Middle frontal gyrus (tissue), 1 donor: ENCODE data around the gene FBXO24.
"Not testable (repeated sequence)": the region's sequence is repeated elsewhere in the genome, so short reads cannot be mapped to it uniquely, and the experiment has no call there.

Experiments
- DNase-seq: peaks from one replicate; pipeline ENCODE4 v3.0.0-alpha.2; 2015; ENCODE audit warnings: low spot score; ENCODE audit errors: extremely low spot score

Gene FBXO24

GRCh38 chr7:100586266-100587025, at the start of gene FBXO24:
TSS of gene FBXO24 (plus strand) at chr7:100586328. CDS start at chr7:100586626, 298 bp downstream.
- DNase-seq = peak; percentile 99

- not testable (repeated sequence) for DNase-seq
These were observed 49.4 kb upstream of the FBXO24 start for GRCh38 chr7:100536695-100537094.

- DNase-seq = no peak
These were observed 47.8 kb upstream of the FBXO24 start for GRCh38 chr7:100538348-100538653.

- DNase-seq = peak; percentile 99
These were observed 47.3 kb upstream of the FBXO24 start, which contains the start of gene AGFG2 for GRCh38 chr7:100538654-100539435. TSS of gene AGFG2 (plus strand) at chr7:100539203. CDS start at chr7:100539347, 144 bp downstream.

- no peak for DNase-seq
These were observed 46.6 kb upstream of the FBXO24 start for GRCh38 chr7:100539436-100540006.

GRCh38 chr7:100540073-100540723, 45.9 kb upstream of the FBXO24 start:
- no peak for DNase-seq

GRCh38 chr7:100541309-100541708, 44.8 kb upstream of the FBXO24 start:
- not testable (repeated sequence) for DNase-seq

GRCh38 chr7:100543586-100543985, 42.5 kb upstream of the FBXO24 start:
- DNase-seq = no peak

GRCh38 chr7:100544386-100544785, 41.7 kb upstream of the FBXO24 start:
- no peak for DNase-seq

- no peak for DNase-seq
These were observed 41.2 kb upstream of the FBXO24 start for GRCh38 chr7:100544967-100545359.

GRCh38 chr7:100545360-100546128, 40.6 kb upstream of the FBXO24 start:
- no peak for DNase-seq

GRCh38 chr7:100546129-100546925, 39.8 kb upstream of the FBXO24 start:
- no peak for DNase-seq

- no peak for DNase-seq
These were observed 39.0 kb upstream of the FBXO24 start for GRCh38 chr7:100546926-100547800.

- no peak for DNase-seq
These were observed 38.3 kb upstream of the FBXO24 start for GRCh38 chr7:100547872-100548271.

GRCh38 chr7:100548446-100548845, 37.7 kb upstream of the FBXO24 start:
- not testable (repeated sequence) for DNase-seq

- DNase-seq = no peak
These were observed 33.6 kb upstream of the FBXO24 start for GRCh38 chr7:100552532-100552931.

GRCh38 chr7:100553032-100553431, 33.1 kb upstream of the FBXO24 start:
- no peak for DNase-seq

- DNase-seq = no peak
These were observed 30.4 kb upstream of the FBXO24 start for GRCh38 chr7:100555701-100556100.

GRCh38 chr7:100556541-100556940, 29.6 kb upstream of the FBXO24 start:
- DNase-seq = no peak
